CD1c-positive myeloid dendritic cell (primary cell): Measurements from ENCODE around the gene CD151.
A peak's percentile ranks its signal among the peaks of the same experiment; 100 is the strongest.

Source experiments
- DNase-seq: peaks from one replicate; pipeline ENCODE4 v3.0.0-alpha.2; 2016; ENCODE audit errors: extremely low spot score

CD151 gene

GRCh38 chr11:797296-798092, 35.3 kb upstream of the CD151 start:
- peak; percentile 68 for DNase-seq

GRCh38 chr11:798093-798713, 34.5 kb upstream of the CD151 start, which contains the start of gene SLC25A22:
TSS of gene SLC25A22 (minus strand) at chr11:798281. CDS start at chr11:795006, 3,275 bp downstream.
- DNase-seq, result peak; percentile 92

- DNase-seq, result no peak
Measured at GRCh38 chr11:799641-800316, 33.0 kb upstream of the CD151 start.

GRCh38 chr11:800473-800872, 32.3 kb upstream of the CD151 start:
- no peak for DNase-seq

GRCh38 chr11:801097-801780, 31.5 kb upstream of the CD151 start:
- no peak for DNase-seq

GRCh38 chr11:802018-802617, 30.6 kb upstream of the CD151 start:
- DNase-seq, result no peak

GRCh38 chr11:802693-803466, 29.9 kb upstream of the CD151 start:
- DNase-seq, result no peak

- DNase-seq, result no peak
Measured at GRCh38 chr11:803467-803742, 29.3 kb upstream of the CD151 start.

- DNase-seq, result no peak
Measured at GRCh38 chr11:803770-804598, 28.8 kb upstream of the CD151 start.

- no peak for DNase-seq
Measured at GRCh38 chr11:804599-804964, 28.2 kb upstream of the CD151 start.

GRCh38 chr11:808427-809286, 24.1 kb upstream of the CD151 start:
- no peak for DNase-seq

GRCh38 chr11:809287-810039, 23.3 kb upstream of the CD151 start, which contains the start of gene RPLP2:
TSS of gene RPLP2 (plus strand) at chr11:809967. CDS start at chr11:810235, 268 bp downstream.
- peak; percentile 99 for DNase-seq

- DNase-seq, result no peak
Measured at GRCh38 chr11:810040-810567, 22.6 kb upstream of the CD151 start.

- DNase-seq, result no peak
Measured at GRCh38 chr11:811446-812245, 21.1 kb upstream of the CD151 start.

GRCh38 chr11:812390-812789, 20.4 kb upstream of the CD151 start:
- no peak for DNase-seq

GRCh38 chr11:813072-813455, 19.7 kb upstream of the CD151 start:
- no peak for DNase-seq

GRCh38 chr11:813456-814096, 19.2 kb upstream of the CD151 start:
- DNase-seq, result no peak
